GM21723 (cell line): Measurements from ENCODE around the gene LCE1C.

ENCODE experiments used
- ATAC-seq: cut with Tn5 transposase; IDR thresholded peaks from one replicate; pipeline ENCODE4 v1.9.1; 2021; ENCODE audit warnings: mild to moderate bottlenecking, moderate library complexity; ENCODE audit not compliant: unreplicated experiment

Gene LCE1C, protein sequence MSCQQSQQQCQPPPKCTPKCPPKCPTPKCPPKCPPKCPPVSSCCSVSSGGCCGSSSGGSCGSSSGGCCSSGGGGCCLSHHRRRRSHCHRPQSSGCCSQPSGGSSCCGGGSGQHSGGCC

DNA sequence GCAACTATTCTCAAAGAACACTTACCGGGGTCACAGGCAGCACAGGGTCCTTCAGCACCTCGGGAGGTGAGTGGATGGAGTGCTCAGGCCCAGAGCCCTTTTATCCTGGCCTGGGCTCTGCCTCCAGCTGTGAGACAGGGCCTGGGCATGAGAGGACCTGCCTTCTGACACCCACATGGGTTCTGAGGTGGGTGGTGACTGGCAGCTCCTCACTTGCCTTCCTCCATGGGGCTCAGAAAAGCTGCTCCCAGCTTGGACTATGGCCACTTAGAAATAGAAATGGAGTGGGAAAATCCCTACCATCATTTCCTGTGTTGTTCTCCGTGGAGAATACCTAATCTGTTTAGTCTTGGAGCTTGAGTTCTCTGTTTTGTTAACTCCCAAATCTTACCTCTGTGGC, at the start of gene LCE1C:
Gene LCE1C, minus strand, starts transcription at position 76 of the 400 bp plus-strand sequence. CDS start 1,173 bp downstream, outside the sequence.
- ATAC-seq: no peak

DNA sequence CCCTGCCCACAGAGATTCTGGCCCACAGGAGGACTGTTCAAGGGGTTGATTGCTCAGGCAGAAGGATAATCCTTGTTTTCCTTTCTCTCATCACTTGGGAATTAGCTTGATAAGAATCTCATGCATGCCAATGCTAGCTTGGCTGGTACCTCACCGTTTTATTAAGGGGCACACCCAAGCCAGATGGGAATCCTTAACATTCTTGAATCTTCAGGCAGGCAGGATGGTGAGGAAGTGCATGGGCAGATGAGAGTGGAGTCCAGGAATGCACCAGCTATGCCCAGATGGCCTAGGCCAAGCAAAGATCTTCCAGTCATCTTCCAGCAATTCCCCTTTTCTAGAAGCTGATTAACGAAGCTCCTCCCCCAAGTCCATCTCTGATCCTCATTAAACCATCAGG, 49.2 kb upstream of the LCE1C start:
- no peak for ATAC-seq

DNA sequence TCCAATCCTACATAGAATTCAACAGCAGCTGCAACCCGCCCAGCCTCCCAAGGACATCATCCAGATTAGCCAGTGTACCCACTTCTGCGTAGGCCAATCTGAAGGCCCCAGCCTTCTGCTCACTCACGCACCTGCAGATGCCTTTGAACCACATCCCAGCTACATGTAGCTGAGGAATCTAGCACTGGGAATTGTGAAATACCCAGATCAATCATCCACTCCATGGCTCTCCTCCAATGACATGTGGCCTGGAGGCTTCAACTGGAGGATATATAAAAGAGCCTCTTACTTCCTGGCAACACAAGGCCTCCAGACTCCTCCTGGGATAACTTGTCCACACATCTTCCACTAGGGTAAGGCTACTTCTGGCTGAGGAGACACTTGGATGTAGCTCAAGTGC, 36.1 kb upstream of the LCE1C start, which contains the start of gene LCE6A:
Gene LCE6A, plus strand, starts transcription at position 301 of the 400 bp plus-strand sequence. CDS start 665 bp downstream, outside the sequence.
- no peak for ATAC-seq

DNA sequence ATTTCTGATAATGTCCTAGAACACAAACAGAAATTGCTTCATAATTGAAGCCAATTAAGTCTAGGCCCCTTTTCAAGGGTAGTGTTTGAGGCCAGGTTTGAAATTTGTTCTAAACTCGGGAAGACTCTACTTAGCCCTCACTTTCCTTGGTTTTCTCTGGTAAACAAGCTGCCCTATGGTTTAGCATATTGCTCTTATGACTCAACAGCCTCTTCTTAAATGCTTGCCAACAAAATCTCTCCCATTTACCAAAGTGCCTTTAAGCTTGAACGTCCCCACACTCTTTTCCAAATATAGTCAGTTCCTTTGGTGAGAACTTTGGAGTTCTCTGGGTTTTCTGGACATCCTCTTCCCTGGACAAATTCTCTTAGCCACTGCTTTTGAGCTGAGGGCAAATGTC, 30.4 kb upstream of the LCE1C start:
- no peak for ATAC-seq

DNA sequence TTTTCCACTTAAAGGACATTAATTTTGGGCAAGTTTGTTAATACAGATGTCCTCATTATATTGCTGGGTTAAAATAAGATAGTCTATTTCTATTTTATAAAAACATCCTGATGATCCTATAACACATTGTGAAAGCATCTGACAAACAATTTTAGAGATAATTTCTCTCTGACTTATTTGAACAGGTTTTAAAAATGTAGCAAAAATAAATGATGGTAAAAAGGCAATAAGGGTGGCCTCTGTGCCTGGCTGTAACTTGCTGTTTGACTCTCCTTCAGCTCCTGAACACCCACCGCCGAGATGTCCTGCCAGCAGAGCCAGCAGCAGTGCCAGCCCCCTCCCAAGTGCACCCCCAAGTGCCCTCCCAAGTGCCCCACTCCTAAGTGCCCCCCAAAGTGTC, 20.7 kb upstream of the LCE1C start, which contains the start of gene LCE1A:
Gene LCE1A, plus strand, starts transcription at position 301 of the 400 bp plus-strand sequence. Its CDS starts 0 bp downstream, at position 301.
- ATAC-seq: no peak

DNA sequence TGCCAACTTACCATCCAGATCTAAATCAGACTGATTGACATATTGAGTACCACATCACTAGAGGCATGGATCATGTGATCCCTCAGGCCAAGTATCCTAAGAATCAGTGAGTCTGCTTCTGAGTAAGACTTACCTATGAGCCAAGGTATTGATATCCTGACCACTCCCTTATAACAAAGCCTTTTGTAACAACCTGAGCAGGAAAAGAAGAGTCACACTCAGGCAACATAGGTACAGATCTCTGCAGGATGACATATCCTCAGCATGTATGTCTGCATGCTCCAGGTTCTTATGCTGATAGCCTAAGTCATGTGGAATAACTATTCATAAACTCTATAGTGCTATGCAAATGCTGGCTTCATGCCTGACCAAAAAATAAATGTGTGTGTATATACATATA, 18.5 kb upstream of the LCE1C start:
- no peak for ATAC-seq

DNA sequence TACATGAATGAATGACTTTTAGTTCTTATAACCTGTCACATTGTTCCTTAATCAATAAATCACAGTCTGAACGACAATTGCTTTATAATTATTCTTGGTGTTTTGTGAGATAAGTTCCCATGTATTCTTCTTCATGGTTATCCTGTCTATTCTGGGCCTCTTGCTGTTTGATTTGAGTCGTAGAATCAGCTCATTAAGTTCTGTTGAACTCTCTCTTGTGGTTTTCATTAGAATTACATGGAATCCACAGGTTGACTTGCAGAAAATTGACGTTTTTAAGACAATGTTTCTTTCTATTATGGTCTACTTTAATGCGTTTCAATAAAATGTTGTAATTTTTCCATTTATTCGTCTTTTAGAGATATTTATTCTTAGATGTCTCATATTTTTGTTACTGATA, 16.8 kb upstream of the LCE1C start:
- no peak for ATAC-seq

DNA sequence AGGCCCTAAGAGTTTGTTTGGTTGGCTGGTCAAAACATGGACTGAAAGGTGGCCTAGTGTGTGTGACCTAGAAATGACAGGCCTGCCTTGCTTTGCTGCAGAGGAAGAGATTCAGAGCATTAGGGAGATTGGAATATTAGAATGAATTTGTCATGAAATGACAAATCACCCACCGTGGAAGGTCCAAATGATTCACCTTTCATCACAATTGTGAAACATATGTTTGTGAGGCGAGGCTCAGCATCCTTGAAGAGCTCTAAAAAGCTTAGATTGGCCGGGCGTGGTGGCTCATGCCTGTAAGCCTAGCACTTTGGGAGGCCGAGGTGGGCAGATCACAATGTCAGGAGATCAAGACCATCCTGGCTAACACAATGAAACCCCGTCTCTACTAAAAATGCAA, 10.9 kb upstream of the LCE1C start:
- ATAC-seq: no peak

DNA sequence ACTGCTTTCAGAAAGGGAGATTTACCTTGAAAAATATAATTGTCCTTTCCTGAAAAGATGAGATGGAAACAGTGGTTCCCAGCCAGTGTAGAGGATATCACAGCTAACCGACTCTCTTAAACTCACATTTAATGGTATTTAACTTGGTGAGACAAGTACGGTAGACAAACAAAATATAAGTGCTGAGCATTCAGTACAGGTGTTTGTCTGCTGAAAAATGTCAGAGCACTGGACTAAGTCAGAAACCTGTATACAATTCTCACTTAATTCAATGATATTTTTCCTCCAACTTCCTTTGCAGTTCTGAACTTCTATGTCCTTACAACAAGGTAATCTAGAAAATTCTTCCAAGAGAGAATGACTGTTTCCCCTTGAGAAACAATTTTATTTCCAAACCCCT, 5.2 kb upstream of the LCE1C start, which contains the start of gene LCE1B:
Gene LCE1B, plus strand, starts transcription at position 301 of the 400 bp plus-strand sequence. CDS start 476 bp downstream, outside the sequence.
- ATAC-seq: no peak

DNA sequence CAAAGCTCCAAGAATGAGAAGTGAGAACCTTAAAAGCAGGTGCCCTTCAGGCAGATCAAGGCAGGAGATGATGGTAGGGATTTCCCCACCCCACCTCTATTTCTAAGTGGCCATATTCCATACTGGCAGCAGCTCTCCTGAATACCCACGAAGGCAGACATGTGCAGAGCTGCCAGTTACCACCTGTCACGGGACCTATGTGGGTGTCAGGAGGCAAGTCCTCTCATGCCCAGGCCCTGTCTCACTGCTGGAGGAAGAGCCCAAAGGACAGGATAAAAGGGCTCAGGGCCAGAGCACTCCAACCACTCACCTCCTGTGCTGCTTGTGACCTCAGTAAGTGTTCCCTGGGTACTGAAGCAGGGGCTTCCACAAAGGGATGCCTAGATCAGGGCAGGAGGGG, 4.6 kb upstream of the LCE1C start:
- ATAC-seq: no peak

DNA sequence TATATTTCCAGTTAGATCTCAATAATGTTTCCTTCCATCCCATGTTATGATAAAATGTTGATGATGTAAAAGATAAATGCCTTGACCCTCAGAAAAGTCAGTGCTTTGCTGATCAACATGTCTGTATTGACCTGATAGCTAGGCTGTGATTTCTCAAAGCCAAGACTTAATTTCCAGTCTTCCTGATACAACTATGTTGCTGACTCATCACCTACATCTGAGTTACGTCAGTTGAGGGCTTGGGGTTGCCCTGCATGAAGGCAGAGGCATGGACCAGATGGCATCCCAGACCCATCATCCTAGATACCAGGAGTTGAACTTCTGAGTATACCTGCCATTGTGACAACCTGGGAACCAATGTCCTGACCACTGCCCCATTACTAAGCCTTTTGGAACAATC, 5.1 kb downstream of the LCE1C start:
- ATAC-seq: no peak

DNA sequence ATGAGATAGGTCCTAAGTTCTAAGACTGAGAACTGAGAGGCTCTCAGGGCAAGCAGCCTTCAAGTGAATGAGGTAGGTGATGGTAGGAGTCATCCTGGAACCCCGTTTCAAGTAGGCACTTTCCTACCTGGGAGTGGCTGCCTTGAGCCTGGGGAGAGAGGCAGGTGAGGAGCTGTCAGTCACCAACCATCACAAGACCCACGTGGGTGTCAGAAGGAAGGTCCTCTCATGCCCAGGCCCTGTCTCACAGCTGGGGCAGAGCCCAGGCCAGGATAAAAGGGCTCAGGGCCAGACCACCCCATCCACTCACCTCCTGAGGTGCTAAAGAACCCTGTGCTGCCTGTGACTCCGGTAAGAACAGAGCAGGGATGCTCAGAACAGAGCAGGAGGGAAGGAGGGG, 10.0 kb downstream of the LCE1C start, which contains the start of gene LCE1D:
Gene LCE1D, plus strand, starts transcription at position 301 of the 400 bp plus-strand sequence. CDS start 1,074 bp downstream, outside the sequence.
- no peak for ATAC-seq

DNA sequence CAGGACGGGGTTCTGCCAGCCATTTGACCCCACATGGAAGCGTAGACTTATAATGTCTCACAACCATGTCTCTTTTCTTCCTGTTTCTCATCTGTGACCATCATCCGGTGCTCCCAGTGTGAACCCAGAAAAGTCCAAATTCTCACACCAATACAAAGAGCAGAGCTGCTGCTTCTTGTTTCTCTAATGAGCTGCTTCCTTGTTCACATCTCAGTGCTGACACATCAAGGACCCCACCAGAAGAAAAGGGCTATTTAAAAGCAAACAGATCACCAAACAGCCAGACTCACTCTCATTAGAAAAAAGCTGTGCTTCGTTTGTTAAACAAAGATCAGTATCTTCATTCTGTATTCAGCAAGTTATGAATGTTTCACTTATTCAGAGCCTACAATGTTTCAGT, 10.8 kb downstream of the LCE1C start:
- ATAC-seq: no peak

DNA sequence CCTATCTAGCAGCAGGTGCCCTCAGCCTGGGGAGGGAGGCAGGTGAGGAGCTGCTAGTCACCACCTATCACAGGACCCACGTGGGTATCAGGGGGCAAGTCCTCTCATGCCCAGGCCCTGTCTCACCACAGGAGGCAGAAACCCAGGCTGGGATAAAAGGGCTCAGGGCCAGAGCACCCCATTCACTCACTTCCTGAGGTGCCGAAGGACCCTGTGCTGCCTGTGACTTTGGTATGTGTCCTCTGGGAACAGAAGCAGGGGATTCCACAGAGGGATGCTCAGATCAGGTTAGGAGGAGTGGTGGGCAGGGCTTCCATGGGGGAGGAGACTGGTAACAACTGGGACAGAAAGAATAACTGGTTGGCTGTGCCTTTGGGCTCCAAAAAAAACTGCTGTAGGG, 20.4 kb downstream of the LCE1C start, which contains the start of gene LCE1E:
Gene LCE1E, plus strand, starts transcription at position 181 of the 400 bp plus-strand sequence. CDS start 1,043 bp downstream, outside the sequence.
- ATAC-seq: no peak

DNA sequence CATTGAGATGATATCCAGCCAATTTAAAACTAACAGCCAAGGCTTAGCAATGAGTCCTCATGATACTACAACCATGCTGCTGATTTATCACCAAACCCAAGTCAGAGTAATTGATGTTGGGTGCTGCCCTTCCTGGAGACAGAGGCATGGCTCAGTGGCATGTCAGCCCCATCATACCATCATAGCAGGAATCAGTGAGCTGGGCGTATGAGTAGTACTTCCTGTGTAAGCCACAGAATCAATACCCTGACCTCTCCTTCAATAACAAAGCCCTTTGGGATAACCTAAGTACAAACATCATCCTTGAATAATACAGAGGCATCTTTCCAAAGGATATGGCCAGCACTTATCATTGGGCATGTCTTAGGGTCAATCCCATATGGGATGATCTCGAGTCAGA, 23.4 kb downstream of the LCE1C start:
- no peak for ATAC-seq

DNA sequence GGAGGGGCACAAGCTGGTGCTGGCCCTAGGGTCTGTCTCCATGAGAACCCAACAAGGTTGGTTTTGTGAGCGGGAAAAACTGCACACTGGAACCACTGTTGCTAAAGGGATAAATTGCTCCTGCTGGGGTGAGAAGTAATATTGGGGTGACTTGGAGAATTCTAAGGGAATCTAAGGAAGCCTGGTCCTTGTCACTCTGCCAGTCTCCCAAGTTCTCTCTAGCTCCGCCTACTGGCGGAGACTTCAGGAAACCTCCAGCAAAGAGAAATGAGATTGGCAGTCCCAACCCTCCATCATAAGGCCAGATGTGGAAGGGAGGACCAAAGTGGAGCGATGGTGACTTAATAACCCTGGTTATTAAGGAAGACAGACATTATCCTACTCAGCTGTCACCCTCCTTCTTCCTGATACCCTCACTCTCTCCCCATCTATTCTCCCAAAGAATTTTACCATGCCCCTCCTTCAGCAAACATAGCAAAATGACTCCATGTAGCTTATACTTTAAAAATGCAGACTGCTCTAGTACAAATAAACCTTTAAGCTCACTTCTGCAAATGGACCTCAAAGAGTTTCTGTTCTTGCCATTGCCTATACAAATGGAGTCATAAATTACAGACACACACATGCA, 28.8 kb downstream of the LCE1C start:
- no peak for ATAC-seq

DNA sequence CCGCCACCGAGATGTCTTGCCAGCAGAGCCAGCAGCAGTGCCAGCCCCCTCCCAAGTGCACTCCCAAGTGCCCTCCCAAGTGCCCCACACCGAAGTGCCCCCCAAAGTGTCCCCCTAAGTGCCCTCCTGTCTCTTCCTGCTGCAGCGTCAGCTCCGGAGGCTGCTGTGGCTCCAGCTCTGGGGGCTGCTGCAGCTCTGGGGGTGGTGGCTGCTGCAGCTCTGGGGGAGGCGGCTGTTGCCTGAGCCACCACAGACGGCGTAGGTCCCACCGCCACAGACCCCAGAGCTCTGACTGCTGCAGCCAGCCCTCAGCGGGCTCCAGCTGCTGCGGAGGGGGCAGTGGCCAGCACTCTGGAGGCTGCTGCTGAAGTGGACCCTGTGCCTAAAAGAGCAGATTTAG, 30.1 kb downstream of the LCE1C start:
- no peak for ATAC-seq

DNA sequence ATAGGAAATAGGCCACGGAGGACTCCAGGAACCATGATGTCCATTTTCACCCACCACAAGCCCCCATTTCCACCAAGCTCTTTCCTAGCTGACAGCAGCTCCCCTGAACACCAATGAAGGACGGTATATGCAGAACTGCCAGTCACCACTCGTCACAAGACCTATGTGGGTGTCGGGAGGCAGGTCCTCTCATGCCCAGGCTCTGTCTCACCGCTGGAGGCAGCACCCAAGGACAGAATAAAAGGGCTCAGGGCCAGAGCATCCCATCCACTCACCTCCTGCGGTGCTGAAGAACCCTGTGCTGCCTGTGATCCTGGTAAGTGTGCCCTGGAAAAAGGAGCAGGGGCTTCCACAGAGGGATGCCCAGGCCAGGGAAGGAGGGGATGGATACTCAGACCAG, 31.6 kb downstream of the LCE1C start, which contains the start of gene LCE1F:
Gene LCE1F, plus strand, starts transcription at position 266 of the 400 bp plus-strand sequence. CDS start 1,232 bp downstream, outside the sequence.
- ATAC-seq: no peak

DNA sequence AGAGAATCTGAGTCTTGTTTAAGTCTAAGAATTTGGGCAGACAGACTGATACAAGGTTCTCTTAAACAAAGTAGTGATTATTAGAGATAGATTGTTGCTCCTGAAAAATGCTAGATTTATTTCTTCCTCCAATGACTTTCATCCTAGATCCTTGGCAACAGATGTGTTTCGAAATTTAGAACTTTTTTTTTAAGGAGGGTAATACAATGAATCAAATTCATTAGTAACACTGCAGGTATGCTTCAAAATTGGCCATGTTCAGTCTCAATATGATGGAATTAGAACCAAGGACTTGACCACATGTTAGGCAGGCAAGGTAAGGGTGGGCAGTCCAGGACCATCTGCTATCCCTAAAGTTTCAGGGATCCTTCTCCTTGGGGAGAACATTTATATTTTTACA, 36.0 kb downstream of the LCE1C start:
- no peak for ATAC-seq

DNA sequence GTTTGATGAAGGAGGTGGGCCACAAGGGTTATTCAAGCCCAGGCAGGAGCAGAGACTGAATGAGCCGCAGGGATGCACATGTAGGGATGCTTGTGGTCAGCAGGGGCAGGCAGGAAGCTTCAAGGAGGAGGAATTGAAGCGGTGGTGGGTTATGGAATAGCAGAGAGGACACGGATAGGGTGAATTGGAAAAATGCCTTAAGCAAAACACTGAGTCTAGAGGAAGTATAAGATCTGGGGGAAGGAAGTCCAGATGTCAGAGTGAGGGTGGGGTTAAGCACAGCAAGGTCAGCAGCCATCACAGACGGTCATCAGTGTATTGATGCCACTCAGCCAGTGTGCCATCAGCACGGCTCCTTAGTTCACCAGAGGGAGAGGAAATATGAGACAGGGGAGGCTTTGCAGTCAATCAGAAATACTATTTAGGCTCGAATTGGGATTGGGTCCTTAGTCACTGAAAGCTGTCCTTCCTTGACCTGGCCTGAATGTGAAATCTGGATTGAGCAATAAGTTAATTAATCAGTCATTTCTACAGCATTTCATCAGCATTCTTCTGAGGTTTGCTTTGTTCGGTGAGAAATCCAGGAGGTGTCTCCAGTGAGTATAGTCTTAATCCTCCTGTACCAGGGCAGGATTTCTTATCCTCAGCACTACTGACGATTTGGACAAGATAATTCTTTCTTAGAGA, 37.5 kb downstream of the LCE1C start:
- ATAC-seq: no peak

DNA sequence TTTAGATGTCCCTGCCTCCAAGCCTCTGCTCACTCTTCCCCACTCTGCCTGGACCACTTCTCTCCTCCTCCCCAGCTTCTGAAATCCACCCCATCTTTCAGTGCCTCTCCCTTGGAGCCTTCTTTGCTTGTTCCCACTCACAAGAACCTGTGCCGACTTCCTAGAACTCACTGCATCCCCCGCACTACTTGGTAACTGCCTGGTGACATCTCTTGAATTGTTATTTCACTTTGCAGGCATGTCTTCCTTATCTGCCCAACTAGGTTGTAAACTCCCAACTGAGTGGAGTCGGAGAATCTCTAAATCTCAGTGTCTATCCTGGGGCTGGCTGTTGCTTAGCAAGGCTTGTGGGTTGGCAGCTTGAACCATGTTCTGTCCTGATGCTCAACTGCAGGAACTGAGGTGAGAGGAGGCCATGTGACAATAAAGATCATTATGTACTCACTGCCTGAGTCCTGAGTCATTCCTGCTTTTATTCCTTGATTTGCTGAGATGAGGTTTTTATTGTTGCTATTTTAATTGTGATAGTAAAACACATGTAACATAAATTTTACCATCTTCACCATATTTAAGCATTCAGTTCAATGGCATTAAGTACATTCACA, 44.7 kb downstream of the LCE1C start:
- ATAC-seq: no peak
